ENCODE results near the gene METTL5.

GRCh38 chr2:169765523-169765922 is 59.2 kb downstream of the METTL5 start:
- TF ChIP-seq, protein P1, sequence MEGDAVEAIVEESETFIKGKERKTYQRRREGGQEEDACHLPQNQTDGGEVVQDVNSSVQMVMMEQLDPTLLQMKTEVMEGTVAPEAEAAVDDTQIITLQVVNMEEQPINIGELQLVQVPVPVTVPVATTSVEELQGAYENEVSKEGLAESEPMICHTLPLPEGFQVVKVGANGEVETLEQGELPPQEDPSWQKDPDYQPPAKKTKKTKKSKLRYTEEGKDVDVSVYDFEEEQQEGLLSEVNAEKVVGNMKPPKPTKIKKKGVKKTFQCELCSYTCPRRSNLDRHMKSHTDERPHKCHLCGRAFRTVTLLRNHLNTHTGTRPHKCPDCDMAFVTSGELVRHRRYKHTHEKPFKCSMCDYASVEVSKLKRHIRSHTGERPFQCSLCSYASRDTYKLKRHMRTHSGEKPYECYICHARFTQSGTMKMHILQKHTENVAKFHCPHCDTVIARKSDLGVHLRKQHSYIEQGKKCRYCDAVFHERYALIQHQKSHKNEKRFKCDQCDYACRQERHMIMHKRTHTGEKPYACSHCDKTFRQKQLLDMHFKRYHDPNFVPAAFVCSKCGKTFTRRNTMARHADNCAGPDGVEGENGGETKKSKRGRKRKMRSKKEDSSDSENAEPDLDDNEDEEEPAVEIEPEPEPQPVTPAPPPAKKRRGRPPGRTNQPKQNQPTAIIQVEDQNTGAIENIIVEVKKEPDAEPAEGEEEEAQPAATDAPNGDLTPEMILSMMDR (IDR thresholded peaks at IDR 0.05; ENCODE audit: low read length) = no peak
- no peak for TF ChIP-seq EZH2 (IDR thresholded peaks at IDR 0.05; ENCODE audit: borderline replicate concordance, low read length)

Measured in OCI-LY1 (cell line).